HepG2 (cell line): ENCODE measurements around the gene TRANK1. TPM values are rescaled to one million over a fixed set of nuclear protein-coding genes. Genes with fewer than 3 reads are reported as not detected.

ENCODE experiments used
- ARID2 ChIP-seq: sonication (generic); formaldehyde crosslinking; IDR thresholded peaks from 2 replicates; pipeline ENCODE4 v1.8.1; 2022; ENCODE audit warnings: mild to moderate bottlenecking, missing genetic modification reagents, borderline replicate concordance
- ARID5B ChIP-seq: IDR thresholded peaks from 2 replicates; pipeline ENCODE4 v1.4.0; 2020; ENCODE audit warnings: mild to moderate bottlenecking, missing genetic modification reagents
- ARNTL ChIP-seq: sonication (generic); formaldehyde crosslinking; IDR thresholded peaks from 2 replicates; pipeline ENCODE4 v1.4.0; 2020; ENCODE audit warnings: mild to moderate bottlenecking, missing genetic modification reagents
- CCAR2 ChIP-seq: fragments of 200-400 bp; formaldehyde crosslinking; optimal IDR thresholded peaks from 2 replicates; pipeline ENCODE3; 2018; ENCODE audit warnings: low read depth, mild to moderate bottlenecking, low read length, moderate library complexity
- ERF ChIP-seq: IDR thresholded peaks from 2 replicates; pipeline ENCODE4 v1.6.1; 2018; ENCODE audit warnings: missing biosample characterization, missing genetic modification reagents
- FOXO1 ChIP-seq: sonication (generic); formaldehyde crosslinking; IDR thresholded peaks from 2 replicates; pipeline ENCODE4 v1.4.0; 2020; ENCODE audit warnings: missing genetic modification reagents
- GFI1 ChIP-seq: sonication (generic); formaldehyde crosslinking; IDR thresholded peaks from 2 replicates; pipeline ENCODE4 v1.5.0; 2020; ENCODE audit warnings: missing genetic modification reagents, mild to moderate bottlenecking, borderline replicate concordance
- HMG20A ChIP-seq: IDR thresholded peaks from 2 replicates; pipeline ENCODE4 v1.6.1; 2016; ENCODE audit warnings: borderline replicate concordance
- JARID2 ChIP-seq: sonication (generic); formaldehyde crosslinking; IDR thresholded peaks from 2 replicates; pipeline ENCODE4 v1.8.1; 2023; ENCODE audit warnings: missing genetic modification reagents, inconsistent platforms; ENCODE audit not compliant: insufficient replicate concordance
- JUNB ChIP-seq: sonication (generic); formaldehyde crosslinking; IDR thresholded peaks from 2 replicates; pipeline ENCODE4 v1.8.0; 2022; ENCODE audit warnings: missing genetic modification reagents, mild to moderate bottlenecking, borderline replicate concordance
- KDM5B ChIP-seq: sonication (generic); formaldehyde crosslinking; IDR thresholded peaks from 2 replicates; pipeline ENCODE4 v1.4.0; 2020; ENCODE audit warnings: missing genetic modification reagents, mild to moderate bottlenecking, borderline replicate concordance
- LCORL ChIP-seq, 2 experiments: fragments of 450-650 bp in 1 of 2; sonication (generic) in 1 of 2; formaldehyde crosslinking in 1 of 2; IDR thresholded peaks; 2 replicates each; pipeline versions ENCODE4 v1.5.0 to v1.6.1; 2017 to 2020; ENCODE audit warnings: antibody characterized with exemption in 1 of 2, missing genetic modification reagents in 1 of 2
- MTERF4 ChIP-seq: sonication (generic); formaldehyde crosslinking; IDR thresholded peaks from 2 replicates; pipeline ENCODE4 v1.8.0; 2023; ENCODE audit warnings: mild to moderate bottlenecking, missing genetic modification reagents
- SETDB1 ChIP-seq: sonication (generic); formaldehyde crosslinking; IDR thresholded peaks from 2 replicates; pipeline ENCODE4 v1.5.1; 2020; ENCODE audit warnings: missing genetic modification reagents, mild to moderate bottlenecking, borderline replicate concordance
- TBX3 ChIP-seq: fragments of 450-650 bp; IDR thresholded peaks from 2 replicates; pipeline ENCODE4 v1.6.1; 2017; ENCODE audit warnings: antibody characterized with exemption, mild to moderate bottlenecking, inconsistent platforms, borderline replicate concordance
- ZNF441 ChIP-seq: sonication (generic); formaldehyde crosslinking; IDR thresholded peaks from 2 replicates; pipeline ENCODE4 v1.7.0; 2021; ENCODE audit warnings: missing genetic modification reagents, borderline replicate concordance
- ZNF460 ChIP-seq: sonication (generic); formaldehyde crosslinking; IDR thresholded peaks from 2 replicates; pipeline ENCODE4 v1.5.1; 2020; ENCODE audit warnings: missing genetic modification reagents, mild to moderate bottlenecking, borderline replicate concordance
- ZNF629 ChIP-seq: sonication (generic); formaldehyde crosslinking; conservative IDR thresholded peaks from 2 replicates; pipeline ENCODE4 v1.5.0; 2020; ENCODE audit warnings: missing genetic modification reagents
- ZNF652 ChIP-seq: IDR thresholded peaks from 2 replicates; pipeline ENCODE4 v1.6.1; 2016; ENCODE audit warnings: low read depth, borderline replicate concordance
- ZNF891 ChIP-seq: sonication (generic); formaldehyde crosslinking; IDR thresholded peaks from 2 replicates; pipeline ENCODE4 v1.5.0; 2020; ENCODE audit warnings: mild to moderate bottlenecking, missing genetic modification reagents
- polyA plus RNA-seq, 8 experiments: library from polyadenylated mRNA; depleted of rRNA in 3 of 8; stranded (reverse) in 7 of 8; unstranded in 1 of 8; fragments of >200 nt; fragmentation: Illumina TruSeq in 4 of 8; extraction: Trizol in 4 of 8; gene quantifications; 2 replicates each; pipeline versions ENCODE4 v1.2.1 to v1.2.3, GENCODE V29; 2011 to 2016; ENCODE audit warnings: low read depth in 4 of 8, missing spikeins in 1 of 8, mixed read lengths in 1 of 8; ENCODE audit not compliant: insufficient read depth in 1 of 8
- total RNA-seq, 5 experiments: library from RNA; depleted of rRNA; stranded (reverse); fragments of >200 nt; fragmentation: Illumina TruSeq; extraction: Trizol; gene quantifications; 2 replicates each; pipeline ENCODE4 v1.2.3, GENCODE V29; 2016; ENCODE audit warnings: low read depth in 1 of 5
- TF ChIP-seq, protein P1 (sequence below): sonication (generic); formaldehyde crosslinking; IDR thresholded peaks from 2 replicates; pipeline ENCODE4 v1.5.0; 2020; ENCODE audit warnings: mild to moderate bottlenecking, missing genetic modification reagents, moderate library complexity
- TF ChIP-seq, protein P2 (sequence below): sonication (generic); formaldehyde crosslinking; conservative IDR thresholded peaks from 2 replicates; pipeline ENCODE4 v1.5.0; 2020; ENCODE audit warnings: missing genetic modification reagents

The TRANK1 gene
- total and polyA plus RNA-seq, 2 of the 13 experiments (the other 11 are each of a cell fraction or from before 2014, with no cell fraction given) = 0.13 to 0.32 TPM

DNA sequence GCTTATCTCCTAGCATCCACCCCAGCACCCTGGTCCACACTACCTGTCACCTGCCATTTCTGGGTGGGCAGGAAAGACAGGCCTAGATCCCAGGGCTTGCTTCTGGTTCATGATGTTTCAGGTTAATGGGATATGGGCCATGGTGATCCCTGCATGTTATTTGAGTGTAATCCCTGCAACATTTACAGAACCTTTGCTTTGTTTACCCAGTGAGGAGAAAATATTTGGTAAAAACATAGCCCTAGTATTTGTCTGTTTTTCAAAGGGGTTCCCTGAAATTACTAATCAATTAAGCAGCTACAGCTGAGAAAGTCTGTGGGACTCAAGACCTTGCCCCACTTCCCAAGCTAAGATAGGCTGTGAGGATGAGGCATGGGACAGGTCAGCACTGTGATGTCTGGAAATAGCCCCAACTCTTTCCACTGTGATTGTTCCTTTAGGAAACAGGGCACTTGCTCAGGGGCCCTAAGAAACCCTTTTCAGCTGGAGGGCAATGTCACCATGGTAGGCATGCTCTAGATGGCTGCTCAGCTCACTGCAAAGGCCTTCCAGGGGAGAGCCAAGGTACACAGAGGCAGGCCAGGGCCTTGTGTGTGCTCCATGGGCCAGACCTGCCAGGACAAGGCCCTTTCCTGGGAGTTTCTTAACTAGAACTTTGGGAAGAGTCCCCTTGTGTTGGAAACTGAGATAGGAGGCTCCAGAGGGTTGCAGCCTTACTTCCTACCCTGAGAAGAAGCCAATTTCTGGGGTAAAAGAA, 11.1 kb downstream of the TRANK1 start (continued):
- TF ChIP-seq, protein P1, sequence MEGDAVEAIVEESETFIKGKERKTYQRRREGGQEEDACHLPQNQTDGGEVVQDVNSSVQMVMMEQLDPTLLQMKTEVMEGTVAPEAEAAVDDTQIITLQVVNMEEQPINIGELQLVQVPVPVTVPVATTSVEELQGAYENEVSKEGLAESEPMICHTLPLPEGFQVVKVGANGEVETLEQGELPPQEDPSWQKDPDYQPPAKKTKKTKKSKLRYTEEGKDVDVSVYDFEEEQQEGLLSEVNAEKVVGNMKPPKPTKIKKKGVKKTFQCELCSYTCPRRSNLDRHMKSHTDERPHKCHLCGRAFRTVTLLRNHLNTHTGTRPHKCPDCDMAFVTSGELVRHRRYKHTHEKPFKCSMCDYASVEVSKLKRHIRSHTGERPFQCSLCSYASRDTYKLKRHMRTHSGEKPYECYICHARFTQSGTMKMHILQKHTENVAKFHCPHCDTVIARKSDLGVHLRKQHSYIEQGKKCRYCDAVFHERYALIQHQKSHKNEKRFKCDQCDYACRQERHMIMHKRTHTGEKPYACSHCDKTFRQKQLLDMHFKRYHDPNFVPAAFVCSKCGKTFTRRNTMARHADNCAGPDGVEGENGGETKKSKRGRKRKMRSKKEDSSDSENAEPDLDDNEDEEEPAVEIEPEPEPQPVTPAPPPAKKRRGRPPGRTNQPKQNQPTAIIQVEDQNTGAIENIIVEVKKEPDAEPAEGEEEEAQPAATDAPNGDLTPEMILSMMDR = no peak
- no peak for TF ChIP-seq TBX3
- no peak for TF ChIP-seq ZNF652 (CRISPR knock-in tag)
- TF ChIP-seq, protein P2, sequence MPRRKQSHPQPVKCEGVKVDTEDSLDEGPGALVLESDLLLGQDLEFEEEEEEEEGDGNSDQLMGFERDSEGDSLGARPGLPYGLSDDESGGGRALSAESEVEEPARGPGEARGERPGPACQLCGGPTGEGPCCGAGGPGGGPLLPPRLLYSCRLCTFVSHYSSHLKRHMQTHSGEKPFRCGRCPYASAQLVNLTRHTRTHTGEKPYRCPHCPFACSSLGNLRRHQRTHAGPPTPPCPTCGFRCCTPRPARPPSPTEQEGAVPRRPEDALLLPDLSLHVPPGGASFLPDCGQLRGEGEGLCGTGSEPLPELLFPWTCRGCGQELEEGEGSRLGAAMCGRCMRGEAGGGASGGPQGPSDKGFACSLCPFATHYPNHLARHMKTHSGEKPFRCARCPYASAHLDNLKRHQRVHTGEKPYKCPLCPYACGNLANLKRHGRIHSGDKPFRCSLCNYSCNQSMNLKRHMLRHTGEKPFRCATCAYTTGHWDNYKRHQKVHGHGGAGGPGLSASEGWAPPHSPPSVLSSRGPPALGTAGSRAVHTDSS (CRISPR knock-in tag) = no peak
- no peak for TF ChIP-seq ZNF460 (CRISPR knock-in tag)
- TF ChIP-seq KDM5B (CRISPR knock-in tag) = no peak
- no peak for TF ChIP-seq ERF (CRISPR knock-in tag)
- TF ChIP-seq LCORL (IDR thresholded peaks at IDR 0.05) = no peak
- TF ChIP-seq LCORL (CRISPR knock-in tag; IDR thresholded peaks at IDR 0.05) = peak; percentile 55; the same call in 1 of the 2 replicates
- no peak for TF ChIP-seq JARID2 (CRISPR knock-in tag)
- TF ChIP-seq ARID5B = 0 out of 2 replicates have a peak, but pooled peaks have one; percentile 26
- TF ChIP-seq CCAR2 = no peak
- TF ChIP-seq HMG20A (CRISPR knock-in tag) = peak; percentile 33; the same call in 1 of the 2 replicates
- no peak for TF ChIP-seq ZNF891 (CRISPR knock-in tag)
- no peak for TF ChIP-seq ZNF629 (CRISPR knock-in tag)
- TF ChIP-seq MTERF4 (CRISPR knock-in tag) = no peak
- TF ChIP-seq SETDB1 = no peak
- TF ChIP-seq GFI1 = 0 out of 2 replicates have a peak, but pooled peaks have one; percentile 40
- no peak for TF ChIP-seq FOXO1
- TF ChIP-seq ARID2 = no peak
- no peak for TF ChIP-seq ARNTL (CRISPR knock-in tag)
- no peak for TF ChIP-seq ZNF441 (CRISPR knock-in tag)
- TF ChIP-seq JUNB (CRISPR knock-in tag) = no peak
